Adrenal gland (tissue), 5 donors: ENCODE data around the gene ATP2C1.

Source experiments
- CTCF ChIP-seq, 6 experiments: fragments of 450-650 bp in 4 of 6; fragments of 200-600 bp in 2 of 6; sonication (generic) in 1 of 6; IDR thresholded peaks; 1 replicate in 5 of 6; 2 replicates in 1 of 6; pipeline versions ENCODE4 v1.5.1 to v1.8.0; 2016 to 2021; ENCODE audit warnings: antibody characterized with exemption in 6 of 6, mild to moderate bottlenecking in 2 of 6, moderate library complexity in 1 of 6
- POLR2A ChIP-seq, 2 donors: fragments of 450-650 bp; IDR thresholded peaks; one replicate each; pipeline ENCODE4 v1.6.1; 2017; ENCODE audit warnings: antibody characterized with exemption in 2 of 2, mild to moderate bottlenecking in 2 of 2, moderate library complexity in 1 of 2
- donor health status: DM: no; HTN: no; CAD: no.

- no peak for TF ChIP-seq CTCF (IDR thresholded peaks at IDR 0.05)
- TF ChIP-seq POLR2A (IDR thresholded peaks at IDR 0.05): no peak
These were observed 113.9 kb downstream of the ATP2C1 start for GRCh38 chr3:131007782-131008181.
